Smooth muscle cell of the brain vasculature (primary cell): ENCODE measurements around the gene S100A6.
"Not testable (repeated sequence)": the region's sequence is repeated elsewhere in the genome, so short reads cannot be mapped to it uniquely, and the experiment has no call there.

Experiments
- DNase-seq: peaks from one replicate; pipeline ENCODE4 v3.0.0-alpha.2; 2012; ENCODE audit warnings: low read depth, low spot score

The S100A6 gene

DNA sequence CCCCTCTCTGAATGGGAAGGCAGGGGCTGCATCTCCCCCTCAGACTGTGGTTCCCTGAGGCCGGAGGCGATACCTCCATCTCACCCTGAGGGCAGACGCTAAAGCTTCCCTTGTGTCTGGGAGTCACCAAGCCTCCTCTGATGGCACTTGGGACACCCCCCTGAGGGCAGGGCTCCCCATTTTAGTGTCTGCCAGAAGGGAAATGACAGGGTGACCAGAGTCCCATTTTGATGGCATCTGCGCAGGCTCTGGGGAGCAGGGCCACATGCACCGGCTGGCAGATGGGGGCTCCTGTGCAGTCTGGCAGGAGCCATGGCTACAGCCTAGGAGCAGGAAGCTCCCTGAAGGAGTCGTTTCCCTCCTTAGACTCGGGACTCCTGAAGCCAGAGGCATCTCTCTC lies 28.2 kb upstream of the S100A6 start:
- no peak for DNase-seq

DNA sequence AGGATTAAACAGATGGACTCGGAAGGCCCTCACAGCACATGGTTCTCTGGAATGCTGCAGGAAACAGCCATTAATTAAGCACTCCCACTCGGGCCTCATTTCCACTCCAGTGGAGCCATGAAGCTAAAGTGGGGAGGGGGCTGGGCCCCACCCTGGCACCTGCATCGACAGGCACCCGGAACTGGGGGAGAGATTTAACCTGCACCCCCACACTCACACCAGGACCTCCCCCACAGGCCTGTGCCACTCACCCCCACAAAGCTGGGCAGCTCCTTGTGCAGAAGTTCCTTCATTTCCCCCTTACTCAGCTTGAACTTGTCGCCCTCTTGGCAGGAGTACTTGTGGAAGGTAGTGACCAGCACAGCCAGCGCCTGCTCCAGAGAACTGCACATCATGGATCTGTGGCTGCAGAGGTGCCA lies 27.7 kb upstream of the S100A6 start:
- DNase-seq = no peak

DNA sequence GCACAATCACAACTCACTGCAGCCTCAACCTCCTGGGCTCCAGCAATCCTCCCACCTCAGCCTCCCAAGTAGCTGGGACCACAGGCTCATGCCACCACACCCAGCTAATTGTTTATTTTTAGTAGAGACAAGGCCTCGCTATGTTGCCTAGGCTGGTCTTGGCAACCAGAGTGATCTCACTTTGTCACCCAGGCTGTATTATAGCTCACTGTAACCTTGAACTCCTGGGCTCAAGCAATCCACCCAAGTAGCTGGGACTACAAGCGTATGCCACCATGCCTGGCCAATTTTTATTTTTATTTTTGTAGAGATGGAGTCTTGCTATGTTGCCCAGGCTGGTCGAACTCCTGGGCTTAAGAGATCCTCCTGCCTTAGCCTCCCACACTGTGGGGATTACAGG lies 26.2 kb upstream of the S100A6 start:
- not testable (repeated sequence) for DNase-seq

DNA sequence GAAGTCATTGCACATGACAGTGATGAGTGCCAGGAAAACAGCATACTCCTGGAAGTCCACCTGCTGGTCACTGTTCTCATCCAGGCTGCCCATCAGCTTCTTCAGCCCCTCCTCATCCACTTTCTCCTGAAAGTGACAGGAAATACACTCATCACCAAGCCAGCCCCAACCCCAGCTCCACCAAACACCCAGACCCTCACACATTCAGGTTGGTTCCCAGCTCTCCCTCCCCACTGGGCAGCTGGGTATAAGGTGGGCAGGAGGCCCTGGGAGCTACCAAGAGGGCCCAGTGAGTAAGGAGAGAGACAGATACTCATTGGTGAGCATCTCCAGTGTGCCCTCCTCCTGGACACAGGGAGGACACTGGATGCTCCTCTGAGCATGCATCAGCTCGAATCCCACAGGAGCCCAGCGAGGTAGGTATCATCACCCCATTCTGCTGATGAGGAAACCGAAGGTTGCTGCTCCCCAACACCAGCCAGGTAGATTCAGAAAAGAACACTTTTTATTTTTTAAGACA lies 25.7 kb upstream of the S100A6 start:
- DNase-seq = no peak

DNA sequence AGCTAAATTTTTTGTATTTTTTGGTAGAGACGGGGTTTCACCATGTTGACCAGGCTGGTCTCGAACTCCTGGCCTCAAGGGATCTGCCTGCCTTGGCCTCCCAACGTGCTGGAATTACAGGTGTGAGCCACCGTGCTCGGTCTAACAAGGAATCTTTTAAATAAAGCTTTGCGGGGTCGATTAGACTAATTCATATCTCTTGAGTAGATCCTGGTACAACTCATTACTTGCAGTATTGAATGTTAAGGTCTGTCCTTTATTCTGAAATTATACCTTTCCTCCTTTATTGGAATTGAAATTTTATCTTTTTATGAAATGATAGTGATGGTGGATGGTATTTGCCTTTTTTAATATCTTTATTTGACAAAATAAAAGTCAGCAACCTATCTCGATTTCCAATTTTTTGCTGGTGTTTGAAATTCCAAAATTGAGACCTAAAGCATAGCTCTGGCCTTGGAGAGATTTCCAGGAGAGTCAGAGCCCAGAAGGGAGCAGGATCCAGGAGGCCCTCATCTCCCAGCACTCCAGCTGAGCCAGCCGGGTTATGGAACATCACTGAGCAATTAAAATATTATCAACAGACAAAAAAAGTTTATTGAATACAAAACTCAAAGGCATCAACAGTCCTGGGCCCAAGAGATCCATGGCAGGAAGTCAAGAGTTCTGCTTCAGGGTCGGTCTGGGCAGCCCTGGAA lies 25.1 kb upstream of the S100A6 start:
- DNase-seq = no peak

DNA sequence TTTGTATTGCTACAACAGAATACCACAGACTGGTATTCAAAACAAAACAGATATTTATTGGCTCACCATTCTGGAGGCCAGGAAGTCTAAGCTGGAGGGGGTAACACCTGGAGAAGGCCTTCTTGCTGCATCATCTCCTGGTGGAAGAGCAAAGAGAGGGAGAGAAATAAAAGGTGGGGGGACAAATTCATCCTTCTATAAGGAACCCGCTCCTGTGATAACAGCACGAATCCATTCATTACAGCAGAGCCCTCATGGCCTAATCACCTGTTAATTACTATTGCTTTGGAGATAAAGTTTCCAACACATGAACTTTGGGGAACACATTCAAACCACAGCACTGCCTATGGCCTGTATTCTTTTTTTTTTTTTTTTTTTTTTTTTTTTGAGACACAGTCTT lies 24.4 kb upstream of the S100A6 start:
- DNase-seq = no peak

DNA sequence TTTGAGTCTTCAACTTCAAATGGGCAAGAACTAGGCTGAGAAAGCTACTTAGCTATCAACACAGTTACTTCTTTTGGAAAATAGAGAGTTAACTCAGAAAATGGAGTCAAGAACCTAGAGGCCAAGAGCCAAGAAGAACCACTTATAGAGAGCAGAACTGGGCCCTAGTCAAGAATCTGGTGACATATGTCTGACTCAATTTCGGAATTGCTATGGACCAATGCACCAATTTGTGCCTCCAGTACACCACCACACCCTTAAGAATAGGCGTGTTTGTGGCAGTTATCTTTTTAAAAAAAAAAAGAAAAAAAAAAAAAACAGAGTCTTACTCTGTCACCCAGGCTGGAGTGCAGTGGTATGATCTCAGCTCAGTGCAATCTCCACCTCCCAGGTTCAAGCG lies 22.1 kb upstream of the S100A6 start:
- DNase-seq = no peak

DNA sequence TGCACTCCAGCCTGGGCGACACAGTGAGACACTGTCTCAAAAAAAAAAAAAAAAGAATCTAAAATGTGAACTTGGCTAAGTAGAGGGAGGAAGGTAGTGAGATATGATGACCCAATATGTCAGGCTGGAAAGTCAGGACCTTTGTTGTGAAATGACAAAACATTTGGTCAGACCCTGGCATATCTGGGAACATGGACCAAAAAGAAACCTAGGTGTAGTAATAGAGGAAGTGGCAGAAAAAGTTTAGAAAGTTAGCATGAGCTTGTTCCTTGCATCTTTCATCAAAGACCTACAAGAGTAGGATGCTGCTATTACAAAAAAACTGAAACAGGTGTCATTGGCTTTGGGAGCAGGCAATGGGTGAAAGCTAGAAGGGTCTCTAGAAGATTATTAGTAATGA lies 20.6 kb upstream of the S100A6 start:
- DNase-seq = no peak

DNA sequence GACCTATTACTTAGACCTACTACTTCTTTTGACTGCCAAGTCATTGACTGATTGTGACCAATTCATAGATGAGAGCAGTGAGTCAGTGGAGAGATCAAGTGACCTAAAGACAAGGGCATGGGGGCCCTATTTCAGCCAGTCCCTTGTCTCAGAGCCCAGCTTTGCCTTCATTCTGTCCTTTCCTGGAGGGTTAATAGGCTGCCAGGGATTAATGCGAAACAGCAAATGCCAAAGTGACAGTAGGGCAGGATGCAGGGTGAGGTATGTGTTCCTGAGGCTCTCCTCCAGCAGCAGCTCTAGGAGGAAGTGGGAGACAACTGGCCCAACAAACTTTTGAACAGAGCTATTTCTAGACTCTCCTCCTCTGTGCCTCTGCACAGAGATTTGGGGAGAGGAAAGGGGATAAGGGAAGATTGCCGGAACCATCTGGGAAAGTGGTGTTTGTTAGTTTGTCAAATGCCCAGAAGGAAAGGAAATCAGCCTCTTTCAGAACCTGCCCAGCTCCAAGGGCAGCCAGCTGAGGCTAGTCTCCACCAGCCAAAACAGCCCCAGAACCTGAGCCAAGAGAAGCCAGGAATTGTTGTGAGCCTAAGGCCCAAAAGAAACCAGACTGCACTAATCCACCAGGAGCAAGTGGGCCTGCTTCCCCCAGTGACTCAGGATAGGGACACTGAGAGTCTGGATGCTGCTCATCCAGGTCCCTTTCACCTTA lies 18.2 kb upstream of the S100A6 start:
- no peak for DNase-seq

DNA sequence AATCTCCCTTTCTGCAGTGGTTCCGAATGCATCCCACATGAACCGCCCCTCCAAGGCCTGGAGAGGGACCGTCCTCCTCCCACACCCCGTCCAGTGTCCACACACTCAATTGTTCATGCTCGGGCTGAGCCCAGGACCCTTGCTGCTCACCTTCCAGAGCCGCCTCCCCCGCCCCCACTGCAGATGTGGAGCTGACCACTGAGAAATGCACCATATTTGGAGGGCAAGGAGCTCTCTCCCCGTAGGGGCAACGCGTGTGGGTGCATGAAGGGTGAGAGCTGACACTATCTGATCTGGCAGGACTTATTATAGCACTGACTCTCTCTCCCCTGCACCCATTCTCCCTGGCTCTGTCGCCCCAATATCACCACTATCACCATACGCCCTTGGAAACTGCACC lies 17.3 kb upstream of the S100A6 start:
- DNase-seq = no peak

DNA sequence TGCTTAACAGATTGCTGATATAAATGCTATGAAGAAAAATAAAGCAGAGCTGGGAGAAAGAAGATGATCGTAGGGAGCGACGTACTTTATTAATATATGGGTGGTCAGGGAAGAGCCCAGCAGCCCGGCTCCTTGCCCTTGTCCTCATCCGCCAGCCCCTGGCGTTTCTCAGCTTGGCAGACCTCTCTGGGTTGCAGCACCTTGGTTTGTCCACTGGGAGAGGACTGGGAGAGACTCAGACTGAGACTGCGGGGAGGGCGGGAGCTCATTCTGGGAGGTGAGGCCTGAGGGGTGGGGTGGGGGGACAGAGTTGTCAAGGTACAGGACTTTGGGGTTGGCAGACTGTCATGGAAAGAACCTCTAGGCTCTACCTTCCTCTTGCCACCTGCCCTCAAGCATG lies 16.5 kb upstream of the S100A6 start:
- no peak for DNase-seq

DNA sequence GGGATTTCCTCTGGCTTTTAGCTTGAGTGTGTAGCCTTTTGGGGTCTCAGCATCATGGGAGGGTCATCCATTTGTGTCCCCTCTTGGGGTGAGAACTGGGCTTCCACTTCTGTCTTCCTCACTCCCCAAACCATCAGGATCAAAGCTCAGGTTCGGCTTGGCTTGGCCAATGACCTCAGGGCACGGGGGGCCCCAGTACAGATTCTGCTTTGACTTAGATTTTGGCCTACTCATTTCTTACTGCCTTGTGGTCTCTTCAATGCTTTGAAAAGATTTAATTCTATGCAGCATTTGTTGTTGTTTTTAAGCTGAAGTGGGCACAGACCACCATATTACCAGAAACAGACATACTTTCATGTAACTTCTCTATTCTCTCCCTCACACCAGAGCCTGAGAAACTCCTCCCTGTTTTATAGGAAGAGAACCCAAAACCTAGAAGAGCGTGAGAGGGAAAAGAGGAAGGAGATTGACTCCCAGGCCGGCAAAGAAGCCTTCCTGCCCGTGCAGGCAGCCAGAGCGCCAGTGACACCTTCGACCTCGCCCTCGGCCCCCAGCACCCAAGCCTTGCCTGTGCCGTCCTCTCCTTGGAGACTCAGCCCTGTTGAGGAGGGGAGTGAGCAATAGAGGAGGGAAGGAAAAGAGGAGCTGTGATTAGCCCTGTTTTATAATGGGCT lies 15.2 kb upstream of the S100A6 start:
- no peak for DNase-seq

DNA sequence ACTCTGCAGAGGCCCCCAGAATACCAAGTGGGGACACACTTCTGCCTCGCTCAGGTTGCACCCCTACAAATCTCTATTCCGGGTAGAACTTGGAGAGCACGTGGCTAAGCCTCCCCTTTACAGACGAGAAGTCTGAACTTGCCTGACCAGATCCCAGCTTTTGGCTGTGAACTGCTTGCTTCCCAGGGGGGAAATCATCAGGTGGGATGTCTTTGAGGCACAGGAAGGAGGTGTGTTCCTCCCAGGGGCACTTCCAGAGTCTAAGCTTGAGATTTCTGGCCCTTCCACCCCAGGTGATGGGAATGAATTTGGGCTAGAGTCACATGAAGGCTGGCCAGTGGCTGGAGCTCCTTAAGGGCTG lies 14.6 kb upstream of the S100A6 start:
- no peak for DNase-seq

DNA sequence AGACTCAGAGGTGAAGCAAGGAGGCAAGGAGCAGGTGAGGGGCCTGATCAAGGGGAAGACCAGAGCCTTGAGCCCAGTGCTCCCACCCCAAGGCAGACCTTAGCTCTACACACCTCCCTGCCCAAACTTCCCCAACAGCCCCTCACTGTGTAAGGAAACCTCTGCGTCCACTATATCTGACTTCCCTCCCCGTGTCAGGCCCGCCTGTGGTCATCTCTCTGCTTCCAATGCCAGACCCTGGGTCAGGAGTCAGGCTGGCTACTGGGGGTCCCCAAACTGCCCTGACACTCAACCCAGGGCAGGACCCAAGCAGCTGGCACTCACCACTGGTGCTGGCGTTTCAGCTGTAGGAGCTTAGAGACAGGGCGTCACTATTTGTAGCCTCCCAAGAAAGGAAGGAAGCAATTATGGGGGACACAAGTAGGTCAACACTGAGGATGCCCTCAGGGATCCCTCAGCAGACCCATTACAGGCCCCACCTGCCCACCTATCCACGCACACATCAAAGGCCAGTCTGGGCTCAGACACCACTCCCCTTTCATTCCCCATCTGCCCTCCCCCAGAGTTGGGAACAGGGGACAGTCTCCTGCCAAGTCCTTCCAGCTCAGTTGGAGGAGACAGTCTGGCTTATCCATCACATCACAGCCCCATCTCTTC lies 14.1 kb upstream of the S100A6 start:
- no peak for DNase-seq

DNA sequence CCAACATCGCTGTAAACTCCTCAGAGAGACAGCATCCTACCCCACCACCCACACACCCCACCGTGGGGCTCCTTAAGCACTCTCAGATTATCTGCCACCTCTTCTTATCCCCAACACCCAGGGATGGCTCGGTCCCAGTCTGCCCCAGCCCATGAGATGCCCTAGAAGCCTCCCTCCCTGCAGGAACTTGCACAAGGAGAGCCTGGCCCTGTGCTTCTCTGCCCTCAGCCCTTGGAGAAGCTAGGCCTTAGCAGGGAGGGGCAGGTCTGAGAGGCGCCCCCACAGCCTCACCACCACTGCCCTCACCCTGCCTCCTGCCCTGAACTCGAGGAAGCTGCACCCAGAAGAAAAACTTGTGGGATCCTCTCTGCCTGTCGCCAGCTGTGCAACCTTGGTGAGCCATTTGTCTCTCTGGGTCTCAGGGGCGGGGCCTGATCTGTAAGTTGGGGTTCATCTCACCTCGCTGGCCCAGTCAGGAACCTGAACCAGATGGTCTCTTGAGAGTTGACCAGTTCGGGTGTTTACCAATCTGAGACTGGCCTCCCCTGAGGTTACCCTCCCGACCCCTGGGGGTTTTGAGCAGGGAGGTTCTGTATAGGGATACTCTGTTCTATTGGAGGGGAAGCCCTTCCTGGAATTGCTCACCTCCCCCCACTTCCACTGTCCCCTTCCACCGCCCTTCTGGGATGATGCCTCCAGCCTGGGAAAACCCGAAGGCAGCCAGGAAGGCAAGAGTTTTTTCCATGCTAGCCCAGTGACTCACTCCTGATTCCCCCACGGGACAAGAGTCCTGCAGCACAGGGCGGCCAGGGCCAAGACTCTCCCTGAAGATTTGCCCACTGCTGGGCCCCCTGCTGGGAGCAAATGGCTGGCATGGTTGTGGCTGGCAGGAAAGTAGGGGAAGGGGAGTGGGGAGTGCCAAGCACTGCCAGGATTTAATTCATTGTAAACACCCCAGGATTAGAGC lies 13.2 kb upstream of the S100A6 start, which contains the start of gene S100A3:
Gene S100A3, minus strand, starts transcription at position 537 of the 967 bp plus-strand sequence. CDS start 773 bp downstream, outside the sequence.
- DNase-seq = no peak

DNA sequence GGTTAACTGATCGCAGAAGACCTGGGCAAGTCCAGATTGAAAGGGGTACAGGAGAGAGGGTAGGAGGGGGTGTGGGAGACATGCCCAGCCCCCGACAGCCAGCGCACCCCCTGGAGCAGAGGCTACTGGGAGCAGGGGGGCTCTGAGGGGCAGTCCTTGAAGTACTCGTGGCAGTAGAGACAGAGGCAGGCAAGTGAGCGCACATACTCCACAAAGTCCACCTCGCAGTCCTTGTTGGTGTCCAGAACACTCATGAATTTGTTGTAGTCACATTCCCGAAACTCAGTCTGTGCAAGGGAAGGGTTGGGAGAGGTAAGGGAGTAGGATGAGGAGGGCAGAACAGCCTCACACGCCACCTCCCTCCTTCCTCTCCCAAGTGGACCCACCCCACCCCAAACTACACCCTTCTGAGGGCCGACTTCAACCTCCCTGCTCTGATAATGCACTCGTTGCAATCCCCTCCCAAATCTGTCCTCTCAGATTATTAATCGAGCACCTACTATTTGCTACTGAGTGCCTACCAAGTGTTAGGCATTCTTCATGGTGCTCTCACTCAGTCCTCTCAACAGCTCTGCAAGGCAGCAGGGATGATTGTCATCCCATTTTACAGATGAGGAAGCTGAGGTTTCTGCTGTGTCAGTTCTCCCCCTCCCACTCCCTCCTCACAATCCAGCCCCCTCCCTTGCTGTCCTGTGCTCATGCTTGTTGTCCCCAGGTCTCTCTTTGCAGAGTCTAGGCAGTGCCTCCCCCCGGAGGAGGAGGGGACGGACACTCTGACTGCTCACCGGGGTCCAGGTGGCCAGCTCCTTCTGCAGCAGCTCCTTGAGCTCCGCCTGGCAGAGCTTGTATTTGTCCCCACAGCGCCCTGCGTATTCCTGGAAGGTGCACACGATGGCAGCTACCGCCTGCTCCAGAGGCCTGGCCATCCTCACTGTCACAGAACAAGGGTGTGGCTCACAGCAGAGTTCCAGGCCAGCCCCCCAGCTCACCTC lies 12.1 kb upstream of the S100A6 start:
- no peak for DNase-seq

DNA sequence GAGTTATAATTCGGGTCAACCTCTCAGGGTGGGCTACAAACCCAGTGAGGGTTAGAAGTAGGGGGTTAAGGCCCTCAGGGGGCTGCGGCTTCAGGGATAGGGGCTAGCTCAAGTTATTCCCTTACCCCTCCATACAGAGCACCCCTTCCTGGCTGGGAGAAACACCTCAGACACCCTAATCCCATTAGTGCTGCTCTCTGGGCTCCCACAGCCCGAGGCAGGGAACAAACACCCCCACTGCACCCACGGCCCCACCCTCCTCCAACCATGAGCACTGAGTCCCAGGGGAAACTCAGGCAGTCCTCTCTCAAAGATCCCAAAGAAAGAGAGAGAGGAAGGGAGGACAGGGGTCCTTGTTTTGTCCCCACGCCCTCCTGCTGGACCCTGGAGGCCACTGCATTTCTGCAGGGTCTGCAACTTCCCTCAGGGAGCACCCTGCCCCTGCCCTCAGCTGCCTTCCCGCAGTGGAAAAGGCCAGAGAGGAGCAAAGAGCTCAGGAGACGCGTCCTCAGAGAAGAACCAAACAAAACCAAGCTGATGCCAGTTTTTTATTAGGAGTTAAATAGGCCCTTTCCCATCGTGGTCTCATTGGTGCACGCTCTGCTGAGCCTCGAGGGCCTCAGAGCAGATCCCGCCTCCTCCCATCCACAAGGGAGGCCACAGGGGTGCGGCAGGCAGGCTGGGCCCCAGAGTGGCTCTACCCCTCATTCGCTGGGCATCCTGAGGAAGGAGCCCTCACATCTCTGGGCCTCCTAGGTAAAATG lies 11.2 kb upstream of the S100A6 start:
- DNase-seq = no peak

DNA sequence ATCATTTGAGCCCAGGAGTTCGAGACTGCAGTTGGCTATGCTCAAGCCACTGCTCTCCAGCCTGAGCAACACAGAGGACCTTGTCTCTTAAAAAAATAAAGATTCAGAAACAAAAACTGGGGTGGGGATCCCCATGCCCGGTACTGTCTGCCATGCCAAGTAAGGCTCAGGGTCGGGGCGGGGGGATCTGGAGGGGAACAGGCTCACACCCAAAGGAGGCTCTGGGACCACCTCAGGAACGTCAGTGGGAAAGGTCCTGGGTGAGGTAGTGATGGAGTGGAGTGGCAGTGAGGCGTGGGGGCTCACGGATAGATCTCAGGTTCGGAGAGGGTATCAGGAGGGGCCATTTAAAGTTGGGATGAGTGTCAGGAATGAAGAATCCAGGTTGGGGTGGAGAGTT lies 10.6 kb upstream of the S100A6 start:
- DNase-seq = no peak
